Measurements from ENCODE around the gene PRTN3. TPM values are rescaled to one million over a fixed set of nuclear protein-coding genes. Genes with fewer than 3 reads are reported as not detected.

The PRTN3 gene
- total RNA-seq, 1 experiment from 2014 or later: not detected

Small RNA genes lying within 50 kb of the gene (small RNA-seq; reads per million reads assigned to genes)
- 0 reads per million in 2 experiments for gene MIR3187
- 2.3 to 3.4 reads per million in 2 experiments for gene RNU6-9

Other genes starting within 250 kb of the PRTN3 start
- gene POLRMT, start 207.5 kb upstream of the PRTN3 start, total RNA-seq (2014; rRNA removed; shearing (Covaris generic)): 29.0 and 37.3 TPM in 2 replicates
- 0.24 TPM in 1 of 2 replicates, not detected in the other for gene FGF22, start 201.1 kb upstream of the PRTN3 start, total RNA-seq (2014; rRNA removed; shearing (Covaris generic))
- gene RNF126, start 177.8 kb upstream of the PRTN3 start, total RNA-seq (2014; rRNA removed; shearing (Covaris generic)): 29.6 and 30.0 TPM in 2 replicates
- 6.4 and 7.8 TPM in 2 replicates for gene FSTL3, start 164.6 kb upstream of the PRTN3 start, total RNA-seq (2014; rRNA removed; shearing (Covaris generic))
- gene PRSS57, start 145.5 kb upstream of the PRTN3 start, total RNA-seq (2014; rRNA removed; shearing (Covaris generic)): not detected in 2 replicates
- 4.0 and 4.3 TPM in 2 replicates for gene PALM, start 132.1 kb upstream of the PRTN3 start, total RNA-seq (2014; rRNA removed; shearing (Covaris generic))
- not detected in 2 replicates for gene MISP, start 89.9 kb upstream of the PRTN3 start, total RNA-seq (2014; rRNA removed; shearing (Covaris generic))
- 124 and 140 TPM in 2 replicates for gene PTBP1, start 43.5 kb upstream of the PRTN3 start, total RNA-seq (2014; rRNA removed; shearing (Covaris generic))
- gene PLPPR3, start 19.0 kb upstream of the PRTN3 start, total RNA-seq (2014; rRNA removed; shearing (Covaris generic)): 1.4 and 1.8 TPM in 2 replicates
- gene AZU1, start 13.2 kb upstream of the PRTN3 start, total RNA-seq (2014; rRNA removed; shearing (Covaris generic)): not detected in 2 replicates
- gene ELANE, start 11.3 kb downstream of the PRTN3 start, total RNA-seq (2014; rRNA removed; shearing (Covaris generic)): not detected in 2 replicates
- gene CFD, start 18.7 kb downstream of the PRTN3 start, total RNA-seq (2014; rRNA removed; shearing (Covaris generic)): 1.4 and 4.3 TPM in 2 replicates
- gene MED16, start 52.2 kb downstream of the PRTN3 start, total RNA-seq (2014; rRNA removed; shearing (Covaris generic)): 3.2 and 3.9 TPM in 2 replicates
- not detected in 2 replicates for gene RNU6-9, start 52.5 kb downstream of the PRTN3 start, total RNA-seq (2014; rRNA removed; shearing (Covaris generic))
- 20.0 and 21.0 TPM in 2 replicates for gene R3HDM4, start 72.2 kb downstream of the PRTN3 start, total RNA-seq (2014; rRNA removed; shearing (Covaris generic))
- gene KISS1R, start 76.3 kb downstream of the PRTN3 start, total RNA-seq (2014; rRNA removed; shearing (Covaris generic)): not detected in 2 replicates
- gene ARID3A, start 85.0 kb downstream of the PRTN3 start, total RNA-seq (2014; rRNA removed; shearing (Covaris generic)): 4.1 and 6.6 TPM in 2 replicates
- 24.4 and 36.1 TPM in 2 replicates for gene WDR18, start 143.3 kb downstream of the PRTN3 start, total RNA-seq (2014; rRNA removed; shearing (Covaris generic))
- 0.03 TPM in 1 of 2 replicates, not detected in the other for gene GRIN3B, start 159.4 kb downstream of the PRTN3 start, total RNA-seq (2014; rRNA removed; shearing (Covaris generic))
- gene TMEM259, start 180.1 kb downstream of the PRTN3 start, total RNA-seq (2014; rRNA removed; shearing (Covaris generic)): 44.8 and 51.8 TPM in 2 replicates
- not detected in 2 replicates for gene RNU6-2, start 180.5 kb downstream of the PRTN3 start, total RNA-seq (2014; rRNA removed; shearing (Covaris generic))
- 11.7 and 12.1 TPM in 2 replicates for gene CNN2, start 185.6 kb downstream of the PRTN3 start, total RNA-seq (2014; rRNA removed; shearing (Covaris generic))
- 2.3 and 3.3 TPM in 2 replicates for gene ABCA7, start 199.1 kb downstream of the PRTN3 start, total RNA-seq (2014; rRNA removed; shearing (Covaris generic))
- 3.3 and 4.9 TPM in 2 replicates for gene ARHGAP45, start 226.2 kb downstream of the PRTN3 start, total RNA-seq (2014; rRNA removed; shearing (Covaris generic))

Measured in SK-MEL-5 (cell line).